ENCODE data around the gene KLHDC7A. TPM values are rescaled to one million over a fixed set of nuclear protein-coding genes. Genes with fewer than 3 reads are reported as not detected.

The KLHDC7A gene
- total RNA-seq, 2 donors from 2014 or later, result 0.11 TPM; not detected in 1

- TF ChIP-seq, protein P1, sequence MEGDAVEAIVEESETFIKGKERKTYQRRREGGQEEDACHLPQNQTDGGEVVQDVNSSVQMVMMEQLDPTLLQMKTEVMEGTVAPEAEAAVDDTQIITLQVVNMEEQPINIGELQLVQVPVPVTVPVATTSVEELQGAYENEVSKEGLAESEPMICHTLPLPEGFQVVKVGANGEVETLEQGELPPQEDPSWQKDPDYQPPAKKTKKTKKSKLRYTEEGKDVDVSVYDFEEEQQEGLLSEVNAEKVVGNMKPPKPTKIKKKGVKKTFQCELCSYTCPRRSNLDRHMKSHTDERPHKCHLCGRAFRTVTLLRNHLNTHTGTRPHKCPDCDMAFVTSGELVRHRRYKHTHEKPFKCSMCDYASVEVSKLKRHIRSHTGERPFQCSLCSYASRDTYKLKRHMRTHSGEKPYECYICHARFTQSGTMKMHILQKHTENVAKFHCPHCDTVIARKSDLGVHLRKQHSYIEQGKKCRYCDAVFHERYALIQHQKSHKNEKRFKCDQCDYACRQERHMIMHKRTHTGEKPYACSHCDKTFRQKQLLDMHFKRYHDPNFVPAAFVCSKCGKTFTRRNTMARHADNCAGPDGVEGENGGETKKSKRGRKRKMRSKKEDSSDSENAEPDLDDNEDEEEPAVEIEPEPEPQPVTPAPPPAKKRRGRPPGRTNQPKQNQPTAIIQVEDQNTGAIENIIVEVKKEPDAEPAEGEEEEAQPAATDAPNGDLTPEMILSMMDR (IDR thresholded peaks at IDR 0.05), result no peak
- no peak for DNase-seq (ENCODE audit: low spot score)
- H3K27me3 ChIP-seq, result no peaks in the 10 kb centered on the region
- H3K27ac ChIP-seq, result no peak overlapping the region
- no peaks in the 10 kb centered on the region for H3K9me3 ChIP-seq
- H3K4me1 ChIP-seq, result no peaks in the 10 kb centered on the region
- H3K36me3 ChIP-seq, result no peaks in the 10 kb centered on the region
- no peak overlapping the region for H3K4me3 ChIP-seq
Measured at GRCh38 chr1:18468570-18468969, 12.2 kb upstream of the KLHDC7A start.

DNA sequence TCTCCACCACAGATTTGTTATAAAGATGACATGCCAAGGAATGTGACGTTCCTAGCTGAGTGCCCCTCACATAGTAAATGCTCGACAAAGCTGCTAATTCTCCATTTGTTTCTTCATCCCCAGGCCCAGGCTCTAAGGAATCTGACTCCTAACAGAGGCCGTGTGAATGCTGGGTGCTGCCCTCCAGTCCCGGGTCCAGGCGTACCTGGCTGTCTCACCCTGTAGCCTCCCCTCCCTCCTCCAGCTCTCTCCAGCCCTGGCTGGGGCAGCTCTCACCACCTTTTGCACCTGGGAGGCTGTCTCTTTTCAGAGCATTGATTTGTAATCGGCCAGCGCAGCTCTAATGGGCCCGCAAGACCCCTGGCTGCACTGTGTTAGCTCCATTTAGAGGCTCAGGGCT, 11.2 kb upstream of the KLHDC7A start:
- H3K27ac ChIP-seq, result no peak overlapping the region
- H3K4me3 ChIP-seq, result no peak overlapping the region
- DNase-seq (ENCODE audit: low spot score), result no peak
- H3K36me3 ChIP-seq, result no peaks in the 10 kb centered on the region
- TF ChIP-seq, protein P1 (IDR thresholded peaks at IDR 0.05), result no peak
- H3K27me3 ChIP-seq, result no peaks in the 10 kb centered on the region
- no peaks in the 10 kb centered on the region for H3K4me1 ChIP-seq
- no peaks in the 10 kb centered on the region for H3K9me3 ChIP-seq

- no peak for DNase-seq (ENCODE audit: low spot score)
- Histone ChIP-seq H3K4me1 (no peaks in the 10 kb centered on the region), H3K4me3 (no peak overlapping the region), H3K27me3 (no peaks in the 10 kb centered on the region), H3K36me3 (no peaks in the 10 kb centered on the region), H3K27ac (no peak overlapping the region), H3K9me3 (no peaks in the 10 kb centered on the region)
- TF ChIP-seq, protein P1 (IDR thresholded peaks at IDR 0.05), result no peak
Measured at GRCh38 chr1:18470671-18471355, 9.9 kb upstream of the KLHDC7A start.

DNA sequence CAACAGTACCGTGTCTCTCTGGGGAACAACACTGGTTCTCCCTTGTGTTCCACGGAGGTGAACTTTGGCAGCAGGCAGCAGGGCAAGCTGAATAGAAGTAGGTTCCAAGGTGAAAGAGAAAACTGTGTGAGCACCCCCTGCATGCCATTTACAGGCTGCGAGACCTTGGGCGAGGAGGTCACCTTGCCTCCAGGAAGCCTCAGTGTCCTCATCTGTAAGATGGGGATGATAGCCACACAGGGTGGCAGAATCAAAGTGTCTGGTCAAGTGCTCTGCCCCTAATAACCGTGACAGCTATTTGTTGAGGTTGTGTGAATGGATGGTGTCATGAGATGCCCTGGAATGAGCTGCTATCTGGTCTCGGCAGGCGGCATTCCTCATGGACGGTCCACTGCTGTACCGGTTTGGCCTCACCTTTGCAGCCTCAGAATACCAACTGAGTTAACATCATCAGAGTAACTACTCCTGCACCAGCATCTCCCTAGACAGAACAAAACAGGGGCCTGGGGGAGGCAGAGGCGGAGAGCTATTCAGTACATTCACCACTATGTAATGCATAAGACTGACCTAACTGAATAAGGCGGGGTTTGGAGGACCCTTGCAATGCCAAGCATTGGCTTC, 7.4 kb upstream of the KLHDC7A start:
- Histone ChIP-seq H3K27ac (no peak overlapping the region), H3K4me1 (no peaks in the 10 kb centered on the region), H3K27me3 (no peaks in the 10 kb centered on the region), H3K36me3 (no peaks in the 10 kb centered on the region), H3K9me3 (no peaks in the 10 kb centered on the region), H3K4me3 (no peak overlapping the region)
- TF ChIP-seq, protein P1 (IDR thresholded peaks at IDR 0.05), result no peak
- DNase-seq (ENCODE audit: low spot score), result no peak

- TF ChIP-seq, protein P1 (IDR thresholded peaks at IDR 0.05), result no peak
- Histone ChIP-seq H3K4me3 (no peak overlapping the region), H3K27me3 (no peaks in the 10 kb centered on the region), H3K36me3 (no peaks in the 10 kb centered on the region), H3K27ac (no peak overlapping the region), H3K9me3 (no peaks in the 10 kb centered on the region), H3K4me1 (no peaks in the 10 kb centered on the region)
- DNase-seq (ENCODE audit: low spot score), result no peak
Measured at GRCh38 chr1:18474559-18475175, 6.1 kb upstream of the KLHDC7A start.
